Prostate gland (tissue), 2 donors: ENCODE data around the gene NKX3-2. TPM values are rescaled to one million over a fixed set of nuclear protein-coding genes. Genes with fewer than 3 reads are reported as not detected.

ENCODE experiments used
- DNase-seq: peaks from one replicate; pipeline ENCODE4 v3.0.0-alpha.2; 2019; ENCODE audit warnings: low spot score
- H3K27ac ChIP-seq, 2 donors: fragments of 200-600 bp; sonication (generic); 2 replicates each; pipeline ENCODE4 v1.5.1; 2017 to 2019
- H3K27me3 ChIP-seq: fragments of 200-600 bp; sonication (generic); replicated peaks from 2 replicates; pipeline ENCODE4 v1.5.1; 2019; ENCODE audit not compliant: insufficient read depth
- H3K36me3 ChIP-seq, 2 donors: fragments of 200-600 bp; sonication (generic); 1 replicate in 1 of 2; 2 replicates in 1 of 2; pipeline versions ENCODE4 v1.5.1 to v1.8.1; 2017 to 2019
- H3K4me1 ChIP-seq: fragments of 200-600 bp; sonication (generic); replicated peaks from 2 replicates; pipeline ENCODE4 v1.5.1; 2019
- H3K4me3 ChIP-seq, 2 donors: fragments of 200-600 bp; sonication (generic); 2 replicates each; pipeline ENCODE4 v1.5.1; 2017 to 2019
- H3K9me3 ChIP-seq: fragments of 200-600 bp; sonication (generic); 2 replicates; pipeline ENCODE4 v1.5.1; 2017
- POLR2A ChIP-seq: fragments of 450-650 bp; IDR thresholded peaks from one replicate; pipeline ENCODE4 v1.6.1; 2016; ENCODE audit warnings: antibody characterized with exemption, mild to moderate bottlenecking
- POLR2AphosphoS5 ChIP-seq: sonication (generic); formaldehyde crosslinking; IDR thresholded peaks from one replicate; pipeline ENCODE4 v1.6.1; 2017; ENCODE audit warnings: antibody characterized with exemption
- WGBS: methylation state at CpG from one replicate; pipeline ENCODE4 v1.1.5; 2018; 5-methylcytosine and 5-hydroxymethylcytosine counted together
- intact Hi-C: fragments of 100-400 bp; cut with DNase I; formaldehyde crosslinking; loops from one replicate; pipeline ENCODE4 v1.14.2; 2022
- total RNA-seq, 2 donors: library from RNA; depleted of rRNA; stranded (reverse); fragments of >200 nt; gene quantifications; one replicate each; pipeline ENCODE4 v1.1.0, GENCODE V29; 2016
- TF ChIP-seq, protein P1 (sequence below), 4 experiments: fragments of 200-600 bp in 2 of 4; fragments of 450-650 bp in 2 of 4; sonication (generic) in 2 of 4; IDR thresholded peaks; 1 replicate in 3 of 4; 2 replicates in 1 of 4; pipeline ENCODE4 v1.5.1; 2016 to 2019; ENCODE audit warnings: antibody characterized with exemption in 4 of 4, mild to moderate bottlenecking in 2 of 4, moderate library complexity in 2 of 4

NKX3-2 gene
- total RNA-seq, 2 donors from 2014 or later = 0.36 TPM; not detected in 1

DNA sequence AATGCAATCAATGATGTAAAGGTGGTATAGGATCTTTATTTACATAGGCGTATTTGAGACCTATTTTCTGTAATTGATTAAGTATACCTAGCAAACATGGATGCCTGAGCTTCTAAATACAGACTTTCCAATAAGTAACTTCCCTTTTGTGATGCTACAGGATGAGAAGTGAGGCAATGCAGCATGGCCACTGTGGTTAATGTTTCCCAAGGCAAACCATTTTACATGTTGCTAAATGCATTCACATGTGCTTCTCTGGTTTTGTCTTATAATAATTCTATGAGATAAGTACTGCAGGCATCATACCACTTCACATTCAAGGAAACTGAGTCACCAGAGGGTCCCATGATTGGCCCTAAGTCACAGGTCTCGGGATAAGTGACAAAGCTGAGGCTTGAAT is 35.7 kb upstream of the NKX3-2 start:
- intact Hi-C loops = no loop called here

DNA sequence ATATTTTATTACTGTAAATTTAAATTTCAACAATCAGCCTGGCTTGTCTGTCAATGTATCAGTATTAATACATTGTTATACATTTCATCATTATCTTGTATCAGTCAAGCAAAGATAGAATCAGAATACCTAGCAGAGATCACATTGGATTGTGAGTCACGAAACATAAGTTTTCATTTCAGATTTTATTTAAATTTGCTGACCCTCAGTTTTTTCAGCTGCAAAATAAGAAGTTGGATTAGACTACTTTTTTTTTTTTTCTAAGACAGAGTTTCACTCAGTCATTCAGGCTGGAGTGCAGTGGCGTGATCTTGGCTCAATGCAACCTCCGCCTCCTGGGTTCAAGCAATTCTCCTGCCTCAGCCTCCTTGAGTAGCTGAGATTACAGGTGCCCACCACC is 33.4 kb upstream of the NKX3-2 start:
- no peaks in the 10 kb centered on the region for H3K27me3 ChIP-seq
- H3K4me3 ChIP-seq = no peak overlapping the region
- intact Hi-C loops = no loop called here
- H3K4me1 ChIP-seq = no peaks in the 10 kb centered on the region
- no peaks in the 10 kb centered on the region for H3K36me3 ChIP-seq
- WGBS = 99% methylated on average over 3 of the region's 3 CpGs
- no peak overlapping the region for H3K27ac ChIP-seq
- no peak for DNase-seq
- H3K9me3 ChIP-seq = no peaks in the 10 kb centered on the region
- TF ChIP-seq POLR2A (no peak), POLR2AphosphoS5 (no peak)
- TF ChIP-seq, protein P1, sequence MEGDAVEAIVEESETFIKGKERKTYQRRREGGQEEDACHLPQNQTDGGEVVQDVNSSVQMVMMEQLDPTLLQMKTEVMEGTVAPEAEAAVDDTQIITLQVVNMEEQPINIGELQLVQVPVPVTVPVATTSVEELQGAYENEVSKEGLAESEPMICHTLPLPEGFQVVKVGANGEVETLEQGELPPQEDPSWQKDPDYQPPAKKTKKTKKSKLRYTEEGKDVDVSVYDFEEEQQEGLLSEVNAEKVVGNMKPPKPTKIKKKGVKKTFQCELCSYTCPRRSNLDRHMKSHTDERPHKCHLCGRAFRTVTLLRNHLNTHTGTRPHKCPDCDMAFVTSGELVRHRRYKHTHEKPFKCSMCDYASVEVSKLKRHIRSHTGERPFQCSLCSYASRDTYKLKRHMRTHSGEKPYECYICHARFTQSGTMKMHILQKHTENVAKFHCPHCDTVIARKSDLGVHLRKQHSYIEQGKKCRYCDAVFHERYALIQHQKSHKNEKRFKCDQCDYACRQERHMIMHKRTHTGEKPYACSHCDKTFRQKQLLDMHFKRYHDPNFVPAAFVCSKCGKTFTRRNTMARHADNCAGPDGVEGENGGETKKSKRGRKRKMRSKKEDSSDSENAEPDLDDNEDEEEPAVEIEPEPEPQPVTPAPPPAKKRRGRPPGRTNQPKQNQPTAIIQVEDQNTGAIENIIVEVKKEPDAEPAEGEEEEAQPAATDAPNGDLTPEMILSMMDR (IDR thresholded peaks at IDR 0.05) = no peak

More for the DNA sequence above, 35.7 kb upstream of the NKX3-2 start:
- H3K4me1 ChIP-seq = no peaks in the 10 kb centered on the region
- TF ChIP-seq POLR2AphosphoS5 (no peak), POLR2A (no peak)
- TF ChIP-seq, protein P1 (IDR thresholded peaks at IDR 0.05) = no peak
- no peak for DNase-seq
- no peaks in the 10 kb centered on the region for H3K27me3 ChIP-seq
- H3K9me3 ChIP-seq = no peaks in the 10 kb centered on the region
- no peak overlapping the region for H3K4me3 ChIP-seq
- no peaks in the 10 kb centered on the region for H3K36me3 ChIP-seq
- WGBS = 95% methylated on average over 2 of the region's 2 CpGs
- no peak overlapping the region for H3K27ac ChIP-seq

DNA sequence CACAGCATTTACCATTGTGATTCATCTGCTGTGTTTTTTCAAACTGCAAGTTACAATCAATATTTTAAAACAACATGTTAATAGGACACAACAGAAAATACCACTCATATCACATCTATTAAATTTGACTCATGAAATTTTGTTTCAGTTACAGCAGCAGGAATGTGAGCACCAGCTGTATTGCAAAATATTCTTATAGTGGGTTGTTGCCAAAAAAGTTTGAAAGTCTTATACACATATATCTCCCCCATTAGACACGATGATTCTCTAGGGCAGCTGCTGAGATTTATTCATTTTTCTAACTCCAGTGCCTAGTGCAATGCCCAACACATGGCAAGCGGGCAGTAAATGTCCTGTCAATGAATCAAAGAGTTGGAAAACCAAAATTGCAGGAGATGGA is 26.6 kb upstream of the NKX3-2 start:
- no peak overlapping the region for H3K4me3 ChIP-seq
- intact Hi-C loops = no loop called here
- H3K27ac ChIP-seq = no peak overlapping the region
- H3K27me3 ChIP-seq = no peaks in the 10 kb centered on the region
- no peaks in the 10 kb centered on the region for H3K9me3 ChIP-seq
- H3K36me3 ChIP-seq = peaks cover 0 to 7% of the 10 kb centered on the region in 2 donors
- 95% methylated on average over 2 of the region's 2 CpGs for WGBS
- DNase-seq = no peak
- no peaks in the 10 kb centered on the region for H3K4me1 ChIP-seq
- TF ChIP-seq, protein P1 (IDR thresholded peaks at IDR 0.05) = no peak
- TF ChIP-seq POLR2A (no peak), POLR2AphosphoS5 (no peak)

DNA sequence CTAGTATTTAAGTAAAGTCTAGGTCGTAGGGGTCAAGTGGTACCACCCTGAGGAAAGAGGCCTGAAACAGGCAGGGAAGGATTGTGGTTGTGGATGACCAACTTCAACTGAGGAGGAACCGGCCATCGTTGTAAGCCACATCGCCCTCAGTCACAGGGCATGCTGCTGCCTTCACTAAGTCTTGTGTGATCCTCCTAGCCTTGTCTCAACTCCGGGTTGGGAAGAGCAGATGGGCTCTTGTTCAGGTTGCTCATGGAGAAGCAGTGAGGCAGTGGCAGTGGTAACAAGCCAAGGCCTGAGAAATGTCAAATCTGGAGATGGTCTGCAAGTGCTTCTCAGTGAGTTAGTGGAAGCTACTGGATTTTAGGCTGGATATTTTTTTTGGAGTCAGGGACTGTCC is 22.8 kb upstream of the NKX3-2 start:
- Histone ChIP-seq H3K36me3 (peaks cover 0 to 2% of the 10 kb centered on the region in 2 donors), H3K4me3 (no peak overlapping the region), H3K27ac (no peak overlapping the region), H3K9me3 (no peaks in the 10 kb centered on the region), H3K27me3 (no peaks in the 10 kb centered on the region), H3K4me1 (no peaks in the 10 kb centered on the region)
- TF ChIP-seq POLR2AphosphoS5 (no peak), POLR2A (no peak)
- TF ChIP-seq, protein P1 (IDR thresholded peaks at IDR 0.05) = no peak
- WGBS = 98% methylated on average over 5 of the region's 5 CpGs
- DNase-seq = no peak
- intact Hi-C loops = no loop called here

DNA sequence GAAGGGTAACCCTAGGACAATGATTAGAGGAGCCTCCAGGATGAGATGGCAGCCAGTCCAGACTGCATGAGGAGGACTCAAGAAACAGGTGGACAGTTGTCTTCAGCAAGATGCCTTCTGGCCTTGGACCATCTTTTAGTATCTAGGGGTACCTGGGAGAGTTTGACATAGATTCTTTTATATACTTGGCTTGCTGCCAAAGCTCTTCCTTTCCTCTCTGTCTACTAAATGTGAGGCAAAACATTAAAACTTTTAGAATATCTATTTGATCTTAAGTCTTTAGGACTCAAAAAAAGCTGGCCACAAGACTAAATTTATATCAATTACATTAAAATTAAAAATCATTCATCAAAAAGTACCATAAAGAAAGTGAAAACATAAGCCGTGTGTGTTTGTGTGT is 18.6 kb upstream of the NKX3-2 start:
- Histone ChIP-seq H3K27me3 (no peaks in the 10 kb centered on the region), H3K4me3 (no peak overlapping the region), H3K9me3 (no peaks in the 10 kb centered on the region), H3K36me3 (no peaks in the 10 kb centered on the region), H3K4me1 (no peaks in the 10 kb centered on the region), H3K27ac (no peak overlapping the region)
- 91% methylated on average over 1 of the region's 1 CpG for WGBS
- intact Hi-C loops = no loop called here
- DNase-seq = no peak
- TF ChIP-seq, protein P1 (IDR thresholded peaks at IDR 0.05) = no peak
